ENCODE results near the gene LRRC70.

The LRRC70 gene

DNA sequence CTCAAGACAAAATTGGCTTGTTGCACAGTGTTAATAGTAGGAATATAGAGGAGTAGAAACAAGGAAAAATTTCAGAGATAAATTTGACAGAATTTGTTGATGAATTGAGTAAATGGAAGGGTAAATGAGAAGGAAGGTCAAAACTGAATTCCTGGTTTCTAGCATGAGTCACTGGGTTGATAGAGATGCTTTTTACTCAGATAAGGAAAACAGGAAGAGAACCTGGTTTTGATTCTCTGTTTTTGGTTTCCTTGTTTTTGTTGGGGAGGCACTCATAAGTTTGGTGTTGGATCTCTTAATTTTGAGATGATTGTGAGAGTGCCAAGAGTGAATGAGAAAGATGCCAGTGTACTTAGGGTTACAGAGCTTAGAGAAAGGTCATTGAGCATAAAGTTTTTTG, 7.1 kb downstream of the LRRC70 start:
- no peaks in the 10 kb centered on the region for H3K27me3 Mint-ChIP-seq
- no peak for DNase-seq
- no peak overlapping the region for H3K4me3 Mint-ChIP-seq
- H3K27ac Mint-ChIP-seq, result peak overlapping the region; percentile 3
- no peaks in the 10 kb centered on the region for H3K9me3 Mint-ChIP-seq
- H3K4me1 Mint-ChIP-seq (ENCODE audit: low read depth), result peaks cover 41% of the 10 kb centered on the region
- H3K36me3 Mint-ChIP-seq (ENCODE audit: low read depth), result peaks cover 43% of the 10 kb centered on the region

DNA sequence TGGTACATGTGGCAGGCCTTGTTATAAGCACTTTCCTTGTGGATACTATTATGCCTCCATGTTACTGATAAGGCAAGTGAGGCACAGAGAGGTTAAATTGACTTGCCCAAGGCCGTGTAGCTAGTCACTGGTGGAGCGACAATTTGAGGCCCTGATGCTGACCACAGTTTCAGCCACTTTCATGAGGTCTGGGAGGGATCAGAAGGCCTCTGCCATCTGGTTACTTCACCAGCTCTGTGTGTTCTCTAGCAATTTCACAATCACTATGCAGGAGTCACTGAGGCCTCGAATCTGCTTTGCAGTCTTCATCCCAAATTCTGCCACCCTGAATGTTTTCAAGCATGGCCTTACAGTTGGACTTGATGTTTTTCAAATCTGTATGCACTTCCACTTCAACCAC, 9.1 kb downstream of the LRRC70 start:
- DNase-seq, result no peak
- Mint-ChIP-seq H3K9me3 (no peaks in the 10 kb centered on the region), H3K27ac (no peak overlapping the region), H3K4me1 (ENCODE audit: low read depth) (peaks cover 27% of the 10 kb centered on the region), H3K27me3 (no peaks in the 10 kb centered on the region), H3K36me3 (ENCODE audit: low read depth) (peaks cover 60% of the 10 kb centered on the region), H3K4me3 (no peak overlapping the region)

DNA sequence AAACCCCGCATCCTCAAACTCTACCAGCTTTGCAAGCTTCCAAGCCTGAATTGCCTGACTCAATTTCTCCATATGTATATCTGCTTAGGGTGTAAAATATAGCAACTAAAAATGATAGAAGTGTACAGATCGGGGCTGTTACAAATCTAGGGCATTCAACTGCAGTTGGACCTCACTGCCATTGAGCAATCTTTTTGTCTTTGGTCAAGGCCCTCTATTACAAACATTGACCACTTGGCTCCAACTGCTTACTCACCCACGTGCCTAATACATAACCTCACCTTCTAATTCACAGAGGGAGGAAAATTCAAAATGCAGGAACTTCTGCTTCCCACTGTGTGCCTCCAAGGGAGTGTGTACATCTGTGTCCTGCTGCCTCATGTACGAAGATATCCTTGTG, 10.0 kb downstream of the LRRC70 start:
- Mint-ChIP-seq H3K4me3 (no peak overlapping the region), H3K4me1 (ENCODE audit: low read depth) (peaks cover 32% of the 10 kb centered on the region), H3K9me3 (no peaks in the 10 kb centered on the region), H3K27ac (no peak overlapping the region), H3K36me3 (ENCODE audit: low read depth) (peaks cover 67% of the 10 kb centered on the region), H3K27me3 (no peaks in the 10 kb centered on the region)
- DNase-seq, result no peak

DNA sequence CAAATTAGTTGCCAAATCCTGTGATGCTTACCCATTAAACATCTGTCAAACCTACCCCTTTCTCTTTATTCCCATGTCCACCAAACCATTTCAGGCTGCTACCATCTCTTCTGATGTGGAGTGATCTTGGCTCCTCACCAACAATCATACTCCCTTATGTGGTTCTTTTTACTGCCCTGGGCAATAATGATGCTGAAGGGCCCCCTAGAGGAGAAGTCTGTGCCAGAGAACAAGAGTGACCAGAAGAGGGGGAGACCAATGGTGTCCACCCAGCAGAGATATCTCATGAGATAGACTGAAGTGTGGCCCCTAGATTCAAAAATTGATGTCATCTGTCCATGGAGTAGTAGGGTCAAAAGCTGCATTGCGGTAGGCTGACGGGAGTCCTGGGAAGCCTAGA, 10.9 kb downstream of the LRRC70 start:
- Mint-ChIP-seq H3K9me3 (no peaks in the 10 kb centered on the region), H3K4me1 (ENCODE audit: low read depth) (peaks cover 29% of the 10 kb centered on the region), H3K27ac (no peak overlapping the region), H3K4me3 (no peak overlapping the region), H3K36me3 (ENCODE audit: low read depth) (peaks cover 74% of the 10 kb centered on the region), H3K27me3 (no peaks in the 10 kb centered on the region)
- no peak for DNase-seq

DNA sequence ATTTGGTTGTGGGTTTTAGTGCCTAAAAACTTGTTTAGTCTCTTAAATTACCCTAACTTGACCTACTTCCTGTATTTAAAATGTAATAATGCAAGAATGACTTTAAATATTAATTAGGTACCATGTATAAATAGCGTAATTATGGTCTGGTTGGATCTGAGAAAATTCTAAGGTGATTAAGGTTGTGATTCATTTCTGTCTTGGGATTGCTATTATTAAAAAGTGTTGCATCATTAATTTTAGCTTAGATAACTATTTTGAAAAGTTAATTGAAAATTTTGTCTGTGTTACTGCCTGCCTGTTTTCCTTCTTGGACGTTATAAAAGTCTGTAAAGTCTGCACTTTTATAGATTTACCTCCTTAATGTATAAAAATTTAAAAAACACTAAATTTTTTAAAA, 11.8 kb downstream of the LRRC70 start:
- no peaks in the 10 kb centered on the region for H3K27me3 Mint-ChIP-seq
- H3K9me3 Mint-ChIP-seq, result no peaks in the 10 kb centered on the region
- DNase-seq, result no peak
- H3K27ac Mint-ChIP-seq, result no peak overlapping the region
- H3K4me1 Mint-ChIP-seq (ENCODE audit: low read depth), result peaks cover 26% of the 10 kb centered on the region
- H3K36me3 Mint-ChIP-seq (ENCODE audit: low read depth), result peaks cover 81% of the 10 kb centered on the region
- H3K4me3 Mint-ChIP-seq, result no peak overlapping the region

DNA sequence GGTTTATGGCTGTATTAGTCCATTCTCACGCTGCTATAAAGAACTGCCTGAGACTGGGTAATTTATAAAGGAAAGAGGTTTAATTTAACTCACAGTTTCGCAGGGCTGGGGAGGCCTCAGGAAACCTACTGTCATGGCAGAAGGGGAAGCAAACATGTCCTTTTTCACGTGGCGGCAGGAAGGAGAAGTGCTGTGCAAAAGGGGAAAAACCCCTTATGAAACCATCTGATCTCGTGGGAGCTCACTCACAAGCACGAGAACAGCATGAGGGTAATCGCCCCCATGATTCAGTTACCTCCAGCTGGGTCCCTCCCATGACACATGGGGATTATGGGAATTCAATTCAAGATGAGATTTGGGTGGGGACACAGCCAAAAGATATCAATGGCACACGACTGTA, 13.9 kb downstream of the LRRC70 start:
- peaks cover 79% of the 10 kb centered on the region for H3K36me3 Mint-ChIP-seq (ENCODE audit: low read depth)

DNA sequence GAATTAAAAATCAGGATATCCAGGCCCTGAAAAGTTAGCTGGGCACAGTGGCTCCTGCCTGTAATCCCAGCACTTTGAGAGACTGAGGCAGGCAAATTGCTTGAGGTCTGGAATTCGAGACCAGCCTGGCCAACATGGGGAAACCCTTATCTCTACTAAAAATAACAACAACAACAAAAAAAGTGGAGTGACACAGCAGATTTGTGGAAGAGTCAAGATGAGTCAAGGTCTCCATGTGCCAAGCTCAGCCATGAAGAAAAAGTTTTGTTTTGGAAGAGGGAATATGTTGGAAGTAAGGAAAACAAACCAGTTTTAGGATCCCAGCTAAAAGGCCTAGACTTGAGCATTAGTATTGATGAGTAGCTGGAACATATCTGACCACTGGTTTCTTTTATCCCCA, 14.7 kb downstream of the LRRC70 start:
- Mint-ChIP-seq H3K4me3 (no peak overlapping the region), H3K27me3 (no peaks in the 10 kb centered on the region), H3K36me3 (ENCODE audit: low read depth) (peaks cover 76% of the 10 kb centered on the region), H3K27ac (peak overlapping the region; percentile 16), H3K4me1 (ENCODE audit: low read depth) (peaks cover 17% of the 10 kb centered on the region), H3K9me3 (no peaks in the 10 kb centered on the region)
- no peak for DNase-seq

More for the DNA sequence above, 13.9 kb downstream of the LRRC70 start:
- Mint-ChIP-seq H3K9me3 (no peaks in the 10 kb centered on the region), H3K4me1 (ENCODE audit: low read depth) (peaks cover 19% of the 10 kb centered on the region), H3K27me3 (no peaks in the 10 kb centered on the region), H3K4me3 (no peak overlapping the region), H3K27ac (no peak overlapping the region)
- DNase-seq, result no peak

DNA sequence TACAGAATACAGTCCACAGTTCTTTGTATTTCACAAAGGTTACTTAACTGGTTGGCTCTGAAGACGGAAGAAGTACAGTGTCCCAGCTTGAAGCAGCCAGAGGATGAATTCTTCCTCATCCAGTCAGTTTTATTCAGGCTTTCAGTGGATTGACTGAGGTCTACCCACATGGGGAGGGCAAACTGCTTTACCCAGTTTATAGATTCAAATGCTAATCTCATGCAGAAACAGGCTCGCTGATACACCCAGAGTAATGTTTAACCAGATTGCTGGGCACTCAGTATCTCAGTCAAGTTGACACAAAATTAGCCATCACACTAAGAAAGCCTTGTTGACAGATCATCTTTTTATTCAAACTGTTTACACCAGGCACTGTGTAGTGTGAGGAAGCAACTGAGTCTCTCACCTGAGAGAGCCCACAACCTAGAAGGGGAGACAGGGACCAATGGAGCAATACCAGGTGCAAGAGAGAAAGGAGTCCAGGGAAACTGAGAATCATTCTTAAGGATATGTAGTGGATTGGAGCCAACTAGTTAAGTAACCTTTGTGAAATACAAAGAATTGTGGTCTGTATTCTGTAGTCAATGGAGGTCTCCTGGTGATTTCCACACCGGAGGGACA, 15.9 kb downstream of the LRRC70 start:
- no peak overlapping the region for H3K27ac Mint-ChIP-seq
- peaks cover 71% of the 10 kb centered on the region for H3K36me3 Mint-ChIP-seq (ENCODE audit: low read depth)
- no peak overlapping the region for H3K4me3 Mint-ChIP-seq
- H3K4me1 Mint-ChIP-seq (ENCODE audit: low read depth), result peaks cover 22% of the 10 kb centered on the region
- H3K9me3 Mint-ChIP-seq, result no peaks in the 10 kb centered on the region
- no peaks in the 10 kb centered on the region for H3K27me3 Mint-ChIP-seq
- DNase-seq, result no peak

DNA sequence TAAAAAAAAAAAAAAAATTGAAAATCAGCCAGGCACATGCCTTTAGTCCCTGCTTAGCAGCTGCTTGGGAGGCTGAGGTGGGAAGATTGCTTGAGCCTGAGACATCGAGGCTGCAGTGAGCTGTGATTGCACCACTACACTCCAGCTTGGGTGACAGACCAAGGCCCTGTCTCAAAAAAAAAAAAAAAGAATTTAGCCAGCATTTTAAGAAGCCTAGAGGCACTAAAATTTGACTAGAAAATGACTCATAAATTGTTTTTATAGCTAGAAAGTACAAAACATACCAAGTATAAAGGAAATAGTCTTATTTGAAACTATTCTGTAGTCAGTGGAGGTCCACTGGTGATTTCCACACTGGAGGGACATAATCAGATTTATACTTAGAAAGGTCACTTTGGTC, 17.5 kb downstream of the LRRC70 start:
- Mint-ChIP-seq H3K36me3 (ENCODE audit: low read depth) (peaks cover 66% of the 10 kb centered on the region), H3K27me3 (no peaks in the 10 kb centered on the region), H3K9me3 (no peaks in the 10 kb centered on the region), H3K27ac (no peak overlapping the region), H3K4me3 (no peak overlapping the region), H3K4me1 (ENCODE audit: low read depth) (peaks cover 36% of the 10 kb centered on the region)
- DNase-seq, result no peak

DNA sequence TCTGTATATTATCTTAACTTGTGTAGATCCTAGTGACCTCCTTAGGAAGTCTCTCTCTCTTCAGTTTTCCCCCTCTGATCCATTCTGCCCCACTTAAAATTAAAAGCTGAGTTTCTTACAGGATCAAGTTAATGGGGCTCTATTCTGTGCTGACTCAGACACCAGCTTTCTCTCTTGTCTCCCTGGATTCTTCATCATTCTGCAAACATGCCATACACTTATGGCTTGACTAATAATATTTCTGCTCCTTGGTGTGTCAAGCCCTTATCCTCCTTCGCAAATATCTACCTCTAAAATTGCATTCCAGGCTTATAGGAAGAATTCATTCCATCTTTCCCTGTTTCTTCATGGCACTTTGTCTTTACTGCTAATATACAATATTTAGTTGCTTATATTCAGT, 18.1 kb downstream of the LRRC70 start:
- Mint-ChIP-seq H3K4me1 (ENCODE audit: low read depth) (peaks cover 37% of the 10 kb centered on the region), H3K27ac (no peak overlapping the region), H3K36me3 (ENCODE audit: low read depth) (peaks cover 60% of the 10 kb centered on the region), H3K27me3 (no peaks in the 10 kb centered on the region), H3K4me3 (no peak overlapping the region), H3K9me3 (no peaks in the 10 kb centered on the region)
- no peak for DNase-seq

DNA sequence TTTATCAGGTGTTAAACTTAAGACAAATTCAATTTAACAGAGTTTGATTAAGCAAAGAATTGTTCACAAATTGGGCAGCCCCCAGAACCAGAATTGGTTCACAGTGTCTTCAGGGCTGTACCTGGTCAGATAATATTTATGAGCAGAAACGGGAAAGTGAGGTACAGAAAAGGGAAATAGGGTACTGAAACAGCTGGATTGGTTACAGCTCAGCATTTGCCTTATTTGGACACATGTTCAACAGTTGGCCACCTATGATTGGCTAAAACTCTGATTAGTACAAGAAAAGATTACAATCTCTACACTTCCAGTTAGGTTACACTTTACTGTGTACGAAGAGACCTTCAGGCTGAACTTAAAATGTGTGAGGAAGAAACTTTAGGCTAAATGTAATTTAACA, 18.7 kb downstream of the LRRC70 start:
- no peak overlapping the region for H3K4me3 Mint-ChIP-seq
- peaks cover 41% of the 10 kb centered on the region for H3K4me1 Mint-ChIP-seq (ENCODE audit: low read depth)
- no peaks in the 10 kb centered on the region for H3K9me3 Mint-ChIP-seq
- no peak overlapping the region for H3K27ac Mint-ChIP-seq
- DNase-seq, result no peak
- H3K27me3 Mint-ChIP-seq, result no peaks in the 10 kb centered on the region
- H3K36me3 Mint-ChIP-seq (ENCODE audit: low read depth), result peaks cover 58% of the 10 kb centered on the region

DNA sequence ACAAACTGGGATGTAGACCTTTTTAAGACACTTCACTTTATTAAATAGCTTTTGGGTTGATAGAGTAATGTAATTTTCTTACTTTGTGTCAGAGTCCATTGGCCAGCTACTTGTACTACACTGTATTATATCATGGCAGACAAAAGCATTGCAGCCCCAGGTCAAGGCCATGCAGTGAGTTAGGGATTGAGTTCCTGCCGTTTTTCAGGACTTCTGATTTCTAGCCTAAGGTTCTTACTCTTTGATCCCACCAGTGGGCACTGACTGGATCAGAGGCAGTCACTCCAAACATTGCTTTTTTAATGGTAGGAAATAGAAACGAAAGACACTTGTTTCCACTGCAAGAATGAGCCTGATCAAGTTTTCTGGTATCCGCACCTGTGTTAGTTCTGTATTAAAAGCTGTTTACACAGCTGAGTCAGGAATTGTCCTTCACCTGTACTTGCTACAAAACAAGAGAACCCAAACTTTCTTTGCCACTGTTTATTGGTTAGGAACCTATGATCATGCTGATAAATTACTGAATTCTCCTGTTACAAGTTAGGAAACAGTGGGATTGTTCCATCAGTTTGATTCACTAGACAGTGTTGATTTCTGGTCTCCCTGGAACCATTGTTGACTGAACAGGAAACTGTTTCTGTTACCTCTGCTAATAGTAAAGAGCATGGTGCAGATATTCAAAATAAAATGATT, 22.1 kb downstream of the LRRC70 start:
- Mint-ChIP-seq H3K4me3 (no peak overlapping the region), H3K27me3 (no peaks in the 10 kb centered on the region), H3K36me3 (ENCODE audit: low read depth) (peaks cover 54% of the 10 kb centered on the region), H3K9me3 (no peaks in the 10 kb centered on the region), H3K27ac (no peak overlapping the region), H3K4me1 (ENCODE audit: low read depth) (peaks cover 42% of the 10 kb centered on the region)
- no peak for DNase-seq

DNA sequence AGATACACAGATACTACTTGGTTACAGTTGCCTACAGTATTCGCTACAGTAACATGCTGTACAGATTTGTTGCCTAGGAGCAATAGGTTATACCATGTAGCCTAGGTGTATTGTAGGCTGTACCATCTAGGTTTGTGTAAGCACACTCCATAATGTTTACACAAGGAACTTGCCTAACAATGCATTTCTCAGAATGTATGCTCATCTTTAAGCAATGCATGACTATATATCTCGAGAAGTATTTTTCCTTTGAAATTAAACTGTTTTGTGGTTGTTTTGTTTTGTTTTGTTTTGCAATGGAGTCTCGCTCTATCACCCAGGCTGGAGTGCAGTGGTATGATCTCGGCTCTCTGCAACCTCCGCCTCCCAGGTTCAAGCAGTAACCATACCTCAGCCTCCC, 25.3 kb downstream of the LRRC70 start:
- Mint-ChIP-seq H3K4me3 (no peak overlapping the region), H3K36me3 (ENCODE audit: low read depth) (peaks cover 63% of the 10 kb centered on the region), H3K27me3 (no peaks in the 10 kb centered on the region), H3K4me1 (ENCODE audit: low read depth) (peaks cover 58% of the 10 kb centered on the region), H3K27ac (no peak overlapping the region), H3K9me3 (peaks cover 2% of the 10 kb centered on the region)
- DNase-seq, result no peak

DNA sequence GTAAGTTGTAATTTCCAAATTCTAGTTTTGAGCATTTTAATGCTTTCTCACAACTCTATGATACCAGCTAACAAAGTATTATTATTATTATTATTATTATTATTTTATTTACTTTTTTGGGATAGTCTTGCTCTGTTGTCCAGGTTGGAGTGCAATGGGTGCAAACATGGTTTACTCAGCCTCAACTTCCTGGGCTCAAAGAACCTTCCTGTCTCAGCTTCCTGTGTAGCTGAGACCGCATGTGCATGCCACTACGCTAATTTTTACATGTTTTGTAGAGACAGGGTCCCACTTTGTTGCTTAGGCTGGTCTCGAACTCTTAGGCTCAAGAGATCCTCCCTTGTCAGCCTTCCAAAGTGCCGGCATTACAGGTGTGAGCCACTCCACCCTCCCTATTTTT, 27.0 kb downstream of the LRRC70 start:
- no peaks in the 10 kb centered on the region for H3K27me3 Mint-ChIP-seq
- H3K27ac Mint-ChIP-seq, result peak overlapping the region; percentile 37
- H3K9me3 Mint-ChIP-seq, result peaks cover 2% of the 10 kb centered on the region
- peaks cover 45% of the 10 kb centered on the region for H3K4me1 Mint-ChIP-seq (ENCODE audit: low read depth)
- peaks cover 73% of the 10 kb centered on the region for H3K36me3 Mint-ChIP-seq (ENCODE audit: low read depth)
- no peak overlapping the region for H3K4me3 Mint-ChIP-seq
- DNase-seq, result no peak

DNA sequence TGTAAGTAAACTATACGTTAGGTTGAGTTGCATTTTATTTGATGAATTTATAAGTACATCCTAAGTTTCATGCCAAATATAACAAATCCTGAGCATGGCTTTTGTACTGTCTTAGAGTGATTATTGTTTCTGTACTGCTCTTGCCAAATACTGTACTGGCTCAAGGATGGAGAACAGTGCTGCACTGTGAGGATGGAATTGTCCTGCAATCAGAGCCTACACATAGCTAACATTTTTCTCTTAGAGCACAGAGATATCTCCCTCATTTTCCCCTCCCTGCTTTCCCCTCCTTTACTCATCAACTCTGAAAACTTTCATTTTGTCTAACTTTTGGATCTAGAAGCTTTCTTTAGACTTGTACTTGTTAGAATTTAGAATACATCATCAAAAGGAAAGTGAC, 28.3 kb downstream of the LRRC70 start:
- no peak overlapping the region for H3K27ac Mint-ChIP-seq

More for the DNA sequence above, 28.3 kb downstream of the LRRC70 start:
- no peak overlapping the region for H3K4me3 Mint-ChIP-seq
- H3K36me3 Mint-ChIP-seq (ENCODE audit: low read depth), result peaks cover 77% of the 10 kb centered on the region
- peaks cover 38% of the 10 kb centered on the region for H3K4me1 Mint-ChIP-seq (ENCODE audit: low read depth)
- H3K9me3 Mint-ChIP-seq, result peaks cover 2% of the 10 kb centered on the region
- DNase-seq, result no peak
- H3K27me3 Mint-ChIP-seq, result no peaks in the 10 kb centered on the region
